Endothelial cell of umbilical vein (primary cell): ENCODE data around the gene CAMKMT.

Experiments
- EZH2 ChIP-seq: IDR thresholded peaks from 2 replicates; pipeline ENCODE4 v1.6.1; 2012; ENCODE audit warnings: borderline replicate concordance, low read depth, mild to moderate bottlenecking, moderate library complexity, low read length, inconsistent platforms; ENCODE audit not compliant: severe bottlenecking
- FOS ChIP-seq: IDR thresholded peaks from 2 replicates; pipeline ENCODE4 v1.6.1; 2011; ENCODE audit warnings: mild to moderate bottlenecking, low read length, moderate library complexity, borderline replicate concordance; ENCODE audit not compliant: insufficient read depth
- GATA2 ChIP-seq: IDR thresholded peaks from 2 replicates; pipeline ENCODE4 v1.7.0; 2011; ENCODE audit warnings: low read depth, mild to moderate bottlenecking, moderate library complexity, mixed read lengths, low read length; ENCODE audit not compliant: insufficient read length, insufficient read depth
- JUN ChIP-seq: IDR thresholded peaks from 2 replicates; pipeline ENCODE4 v1.6.1; 2011; ENCODE audit warnings: borderline replicate concordance, low read depth; ENCODE audit not compliant: insufficient read length, insufficient read depth
- MYC ChIP-seq: IDR thresholded peaks from one replicate; pipeline ENCODE4 v1.6.1; 2011; ENCODE audit warnings: mild to moderate bottlenecking, low read depth, low read length
- POLR2A ChIP-seq: IDR thresholded peaks from 2 replicates; pipeline ENCODE4 v1.6.1; 2012; ENCODE audit warnings: low read depth, mild to moderate bottlenecking, control low read depth, low read length
- POLR2AphosphoS5 ChIP-seq: IDR thresholded peaks from 2 replicates; pipeline ENCODE4 v1.6.1; 2012; ENCODE audit warnings: low read depth, mild to moderate bottlenecking, control low read depth, low read length, moderate library complexity; ENCODE audit not compliant: insufficient read depth
- TF ChIP-seq, protein P1 (sequence below), 2 donors: IDR thresholded peaks; 1 replicate in 1 of 2; 2 replicates in 1 of 2; pipeline ENCODE4 v1.5.1; 2011; ENCODE audit warnings: low read length in 2 of 2, mild to moderate bottlenecking in 2 of 2, moderate library complexity in 2 of 2, control low read depth in 1 of 2, inconsistent platforms in 1 of 2, low read depth in 1 of 2; ENCODE audit not compliant: insufficient read depth in 1 of 2; ENCODE audit errors: extremely low read depth in 1 of 2
- TF ChIP-seq, protein P2 (sequence below): IDR thresholded peaks from 2 replicates; pipeline ENCODE4 v1.6.1; 2011; ENCODE audit not compliant: insufficient read depth, insufficient read length

DNA sequence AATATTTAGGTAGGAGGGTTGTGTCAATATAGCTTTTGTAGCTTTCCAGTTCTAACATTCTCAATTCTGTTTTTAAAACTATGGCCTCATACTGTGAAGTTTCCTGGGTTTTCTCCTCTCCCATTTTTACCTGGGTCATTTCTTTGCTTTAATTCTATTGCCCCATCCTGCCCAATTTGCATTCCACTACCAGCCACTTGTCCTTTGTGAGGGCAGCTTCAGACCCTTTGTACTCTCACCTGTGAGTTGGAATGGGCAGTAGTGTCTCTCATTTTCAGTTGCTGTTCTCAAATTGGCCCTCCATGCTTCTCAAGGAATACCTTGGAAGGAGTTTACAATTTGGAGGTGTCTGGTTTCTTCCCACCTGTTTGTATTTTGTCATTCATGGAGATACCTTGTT, 108.4 kb downstream of the CAMKMT start:
- TF ChIP-seq, protein P1, sequence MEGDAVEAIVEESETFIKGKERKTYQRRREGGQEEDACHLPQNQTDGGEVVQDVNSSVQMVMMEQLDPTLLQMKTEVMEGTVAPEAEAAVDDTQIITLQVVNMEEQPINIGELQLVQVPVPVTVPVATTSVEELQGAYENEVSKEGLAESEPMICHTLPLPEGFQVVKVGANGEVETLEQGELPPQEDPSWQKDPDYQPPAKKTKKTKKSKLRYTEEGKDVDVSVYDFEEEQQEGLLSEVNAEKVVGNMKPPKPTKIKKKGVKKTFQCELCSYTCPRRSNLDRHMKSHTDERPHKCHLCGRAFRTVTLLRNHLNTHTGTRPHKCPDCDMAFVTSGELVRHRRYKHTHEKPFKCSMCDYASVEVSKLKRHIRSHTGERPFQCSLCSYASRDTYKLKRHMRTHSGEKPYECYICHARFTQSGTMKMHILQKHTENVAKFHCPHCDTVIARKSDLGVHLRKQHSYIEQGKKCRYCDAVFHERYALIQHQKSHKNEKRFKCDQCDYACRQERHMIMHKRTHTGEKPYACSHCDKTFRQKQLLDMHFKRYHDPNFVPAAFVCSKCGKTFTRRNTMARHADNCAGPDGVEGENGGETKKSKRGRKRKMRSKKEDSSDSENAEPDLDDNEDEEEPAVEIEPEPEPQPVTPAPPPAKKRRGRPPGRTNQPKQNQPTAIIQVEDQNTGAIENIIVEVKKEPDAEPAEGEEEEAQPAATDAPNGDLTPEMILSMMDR (IDR thresholded peaks at IDR 0.05; ENCODE audit: extremely low read depth in 1 of 2, insufficient read depth in 1 of 2, low read depth in 1 of 2, low read length in 2 of 2) = no peak
- TF ChIP-seq EZH2 (no peak), FOS (no peak), POLR2A (no peak), POLR2AphosphoS5 (no peak), MYC (no peak), JUN (no peak), GATA2 (no peak)
- TF ChIP-seq, protein P2, sequence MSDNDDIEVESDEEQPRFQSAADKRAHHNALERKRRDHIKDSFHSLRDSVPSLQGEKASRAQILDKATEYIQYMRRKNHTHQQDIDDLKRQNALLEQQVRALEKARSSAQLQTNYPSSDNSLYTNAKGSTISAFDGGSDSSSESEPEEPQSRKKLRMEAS = no peak
